Adrenal gland (tissue), 12 donors: ENCODE data around the gene SLC25A26. TPM values are rescaled to one million over a fixed set of nuclear protein-coding genes. Genes with fewer than 3 reads are reported as not detected.

Experiments used
- DNase-seq, 7 donors: peaks; one replicate each; pipeline ENCODE4 v3.0.0-alpha.2; 2019 to 2020
- H3K27ac ChIP-seq, 5 donors: fragments of 200-600 bp; sonication (generic) in 4 of 5; 1 replicate in 3 of 5; 2 replicates in 2 of 5; pipeline versions ENCODE4 v1.5.1 to v1.8.0; 2016 to 2020; ENCODE audit warnings: mild to moderate bottlenecking in 1 of 5
- H3K27me3 ChIP-seq: fragments of 200-600 bp; 2 replicates; pipeline ENCODE4 v1.8.0; 2021
- H3K36me3 ChIP-seq, 2 donors: fragments of 200-600 bp; replicated peaks in 1 of 2; 1 replicate in 1 of 2; 2 replicates in 1 of 2; pipeline versions ENCODE4 v1.5.1 to v1.8.0; 2018 to 2022
- H3K4me1 ChIP-seq, 2 donors: fragments of 200-600 bp; replicated peaks in 1 of 2; 1 replicate in 1 of 2; 2 replicates in 1 of 2; pipeline versions ENCODE4 v1.5.1 to v1.8.0; 2018 to 2021
- H3K4me3 ChIP-seq, 4 donors: fragments of 200-600 bp; sonication (generic) in 3 of 4; one replicate each; pipeline ENCODE4 v1.5.1; 2016 to 2018
- H3K9me3 ChIP-seq, 3 donors: fragments of 200-600 bp; sonication (generic) in 1 of 3; replicated peaks in 1 of 3; 1 replicate in 2 of 3; 2 replicates in 1 of 3; pipeline versions ENCODE4 v1.5.1 to v1.8.0; 2016 to 2021
- POLR2A ChIP-seq, 2 donors: fragments of 450-650 bp; IDR thresholded peaks; one replicate each; pipeline ENCODE4 v1.6.1; 2017; ENCODE audit warnings: antibody characterized with exemption in 2 of 2, mild to moderate bottlenecking in 2 of 2, moderate library complexity in 1 of 2
- WGBS, 4 donors: extraction: QIAGEN DNeasy Blood & Tissue Kit in 2 of 4; methylation state at CpG; one replicate each; pipeline versions ENCODE4 v1.1.5 to v1.1.7; 2013 to 2017; 5-methylcytosine and 5-hydroxymethylcytosine counted together
- intact Hi-C, 2 donors: fragments of 100-400 bp; cut with DNase I; formaldehyde crosslinking; loops; one replicate each; pipeline versions ENCODE4 v1.14.1 to v1.15.0; 2022 to 2023
- polyA plus RNA-seq, 3 donors: library from polyadenylated mRNA; stranded (reverse); fragments of 200-250 nt in 2 of 3; fragments of 350-450 nt in 1 of 3; fragmentation: Illumina TruSeq in 1 of 3; extraction: RNeasy Lipid Tissue Mini Kit (QIAGEN cat#74804) in 1 of 3; gene quantifications; one replicate each; pipeline ENCODE4 v1.2.3, GENCODE V29; 2013 to 2014
- total RNA-seq, 9 donors: library from RNA; depleted of rRNA in 4 of 9; stranded (reverse); fragments of >200 nt in 4 of 9; fragments of 120-200 nt in 1 of 9; fragmentation: NEBNext Ultra II Directional in 1 of 9; extraction: Animal tissue kit (Norgen Biotek cat#: 25700) in 1 of 9; gene quantifications; one replicate each; pipeline versions ENCODE4 v1.1.0 to v1.2.4, GENCODE V29; 2013 to 2023
- TF ChIP-seq, protein P1 (sequence below), 6 experiments: fragments of 450-650 bp in 4 of 6; fragments of 200-600 bp in 2 of 6; sonication (generic) in 1 of 6; IDR thresholded peaks; 1 replicate in 5 of 6; 2 replicates in 1 of 6; pipeline versions ENCODE4 v1.5.1 to v1.8.0; 2016 to 2021; ENCODE audit warnings: antibody characterized with exemption in 6 of 6, mild to moderate bottlenecking in 2 of 6, moderate library complexity in 1 of 6
- donor health status: healthy with polysubstance abuse.
- donor health status: Bipolar disorder and iron deficiency.
- donor health status: DM: yes; HTN: yes; CAD: no.
- donor health status: DM: no; HTN: no; CAD: no.
- donor health status: DM: no; HTN: no; CAD: no.
- donor health status: DM: yes; HTN: yes; CAD: no.

Gene SLC25A26
- total and polyA plus RNA-seq, 12 donors, result 9.5 to 38.2 (median 22.2) TPM

DNA sequence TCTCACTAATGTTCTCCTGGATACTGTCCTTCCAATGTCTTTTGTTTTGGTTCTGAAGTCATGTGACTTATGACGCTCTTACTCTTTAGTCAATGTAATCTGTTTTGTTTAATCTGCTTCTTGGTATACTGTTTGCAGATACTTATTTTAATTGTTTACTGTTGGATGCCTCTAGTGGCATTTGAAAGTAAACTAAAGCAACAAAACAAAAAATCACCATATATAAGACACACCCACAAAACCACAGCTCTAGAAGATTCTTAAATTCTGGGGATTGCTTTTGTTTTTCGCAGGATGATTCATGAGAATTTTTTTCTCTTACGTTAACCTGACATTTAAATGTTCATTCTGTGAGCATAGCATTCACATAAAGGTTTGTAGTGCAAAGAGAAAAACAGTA lies 16.8 kb downstream of the SLC25A26 start:
- peaks cover 0 to 5% of the 10 kb centered on the region in 2 donors for H3K4me1 ChIP-seq
- H3K27me3 ChIP-seq, result no peaks in the 10 kb centered on the region
- no peaks in the 10 kb centered on the region for H3K36me3 ChIP-seq
- no peak overlapping the region for H3K27ac ChIP-seq
- intact Hi-C loops, result no loop called here
- DNase-seq, result no peak
- no peak for TF ChIP-seq POLR2A (IDR thresholded peaks at IDR 0.05)
- H3K9me3 ChIP-seq, result peaks cover 0 to 4% (median 0%) of the 10 kb centered on the region in 3 donors
- no peak overlapping the region for H3K4me3 ChIP-seq
- WGBS, 4 donors, result 92 to 97% (median 95%) methylated on average over 3 of the region's 3 CpGs

DNA sequence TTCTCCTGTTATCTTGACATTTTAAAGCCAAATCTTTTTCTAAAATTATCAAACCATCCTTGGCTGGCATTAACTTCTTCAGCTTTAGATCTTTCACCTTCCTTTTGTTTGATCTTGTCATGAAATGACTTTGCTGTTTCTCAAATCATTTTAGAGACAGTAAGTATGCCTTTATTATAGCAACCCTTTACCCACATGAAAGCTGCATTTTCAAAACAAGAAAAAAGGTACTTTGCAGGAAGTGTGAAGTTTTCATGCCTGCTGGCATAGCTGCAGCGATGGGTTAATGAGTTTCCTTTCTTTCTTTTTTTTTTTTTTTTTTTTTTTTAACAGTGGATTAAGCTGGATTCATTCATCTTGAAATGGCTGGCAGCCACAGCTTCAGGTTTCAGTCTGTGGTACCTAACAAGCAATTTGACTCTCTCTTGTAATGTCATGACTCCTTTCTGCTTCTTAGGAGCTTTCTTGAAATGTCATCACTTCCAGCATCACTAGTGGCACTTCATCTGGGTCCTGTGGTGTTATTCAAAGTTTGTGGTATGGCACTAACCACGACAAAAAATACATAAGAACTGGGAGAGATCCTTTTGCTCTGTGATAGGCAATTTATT lies 18.8 kb downstream of the SLC25A26 start:
- Histone ChIP-seq H3K4me3 (no peak overlapping the region), H3K9me3 (peaks cover 0 to 4% (median 0%) of the 10 kb centered on the region in 3 donors), H3K27me3 (no peaks in the 10 kb centered on the region), H3K4me1 (peaks cover 0 to 8% of the 10 kb centered on the region in 2 donors), H3K36me3 (peaks cover 0 to 14% of the 10 kb centered on the region in 2 donors), H3K27ac (no peak overlapping the region)
- DNase-seq, result no peak
- intact Hi-C loops, result no loop called here
- 91 to 98% (median 97%) methylated on average over 2 of the region's 2 CpGs for WGBS, 4 donors
- no peak for TF ChIP-seq POLR2A (IDR thresholded peaks at IDR 0.05)
- TF ChIP-seq, protein P1, sequence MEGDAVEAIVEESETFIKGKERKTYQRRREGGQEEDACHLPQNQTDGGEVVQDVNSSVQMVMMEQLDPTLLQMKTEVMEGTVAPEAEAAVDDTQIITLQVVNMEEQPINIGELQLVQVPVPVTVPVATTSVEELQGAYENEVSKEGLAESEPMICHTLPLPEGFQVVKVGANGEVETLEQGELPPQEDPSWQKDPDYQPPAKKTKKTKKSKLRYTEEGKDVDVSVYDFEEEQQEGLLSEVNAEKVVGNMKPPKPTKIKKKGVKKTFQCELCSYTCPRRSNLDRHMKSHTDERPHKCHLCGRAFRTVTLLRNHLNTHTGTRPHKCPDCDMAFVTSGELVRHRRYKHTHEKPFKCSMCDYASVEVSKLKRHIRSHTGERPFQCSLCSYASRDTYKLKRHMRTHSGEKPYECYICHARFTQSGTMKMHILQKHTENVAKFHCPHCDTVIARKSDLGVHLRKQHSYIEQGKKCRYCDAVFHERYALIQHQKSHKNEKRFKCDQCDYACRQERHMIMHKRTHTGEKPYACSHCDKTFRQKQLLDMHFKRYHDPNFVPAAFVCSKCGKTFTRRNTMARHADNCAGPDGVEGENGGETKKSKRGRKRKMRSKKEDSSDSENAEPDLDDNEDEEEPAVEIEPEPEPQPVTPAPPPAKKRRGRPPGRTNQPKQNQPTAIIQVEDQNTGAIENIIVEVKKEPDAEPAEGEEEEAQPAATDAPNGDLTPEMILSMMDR (IDR thresholded peaks at IDR 0.05), result no peak

DNA sequence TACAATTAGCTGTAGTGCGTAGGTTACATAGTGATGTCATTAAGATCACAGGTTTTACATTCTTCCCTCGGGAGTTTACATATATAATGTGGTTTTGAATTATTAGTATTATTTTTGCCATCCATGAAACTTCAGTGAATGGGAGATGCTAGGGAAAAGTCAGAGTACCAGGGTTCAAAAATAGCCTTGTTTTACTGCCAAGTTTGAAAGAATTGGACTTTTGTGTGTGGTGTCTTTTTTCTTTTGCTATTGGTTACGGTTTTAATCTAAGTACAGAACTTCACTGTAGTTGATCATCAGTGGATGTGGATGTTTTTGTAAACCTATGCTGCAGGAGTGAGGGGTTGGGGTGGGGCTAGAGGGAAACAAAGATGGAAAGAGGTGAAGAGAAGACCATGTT lies 20.7 kb downstream of the SLC25A26 start:
- peaks cover 0 to 14% of the 10 kb centered on the region in 2 donors for H3K36me3 ChIP-seq
- intact Hi-C loops, result no loop called here
- H3K9me3 ChIP-seq, result peaks cover 0 to 4% (median 0%) of the 10 kb centered on the region in 3 donors
- H3K27me3 ChIP-seq, result no peaks in the 10 kb centered on the region
- 95 to 99% (median 97%) methylated on average over 3 of the region's 3 CpGs for WGBS, 4 donors
- TF ChIP-seq, protein P1 (IDR thresholded peaks at IDR 0.05), result no peak
- no peak for TF ChIP-seq POLR2A (IDR thresholded peaks at IDR 0.05)
- H3K27ac ChIP-seq, result no peak overlapping the region
- peaks cover 0 to 8% of the 10 kb centered on the region in 2 donors for H3K4me1 ChIP-seq
- H3K4me3 ChIP-seq, result no peak overlapping the region
- no peak for DNase-seq

DNA sequence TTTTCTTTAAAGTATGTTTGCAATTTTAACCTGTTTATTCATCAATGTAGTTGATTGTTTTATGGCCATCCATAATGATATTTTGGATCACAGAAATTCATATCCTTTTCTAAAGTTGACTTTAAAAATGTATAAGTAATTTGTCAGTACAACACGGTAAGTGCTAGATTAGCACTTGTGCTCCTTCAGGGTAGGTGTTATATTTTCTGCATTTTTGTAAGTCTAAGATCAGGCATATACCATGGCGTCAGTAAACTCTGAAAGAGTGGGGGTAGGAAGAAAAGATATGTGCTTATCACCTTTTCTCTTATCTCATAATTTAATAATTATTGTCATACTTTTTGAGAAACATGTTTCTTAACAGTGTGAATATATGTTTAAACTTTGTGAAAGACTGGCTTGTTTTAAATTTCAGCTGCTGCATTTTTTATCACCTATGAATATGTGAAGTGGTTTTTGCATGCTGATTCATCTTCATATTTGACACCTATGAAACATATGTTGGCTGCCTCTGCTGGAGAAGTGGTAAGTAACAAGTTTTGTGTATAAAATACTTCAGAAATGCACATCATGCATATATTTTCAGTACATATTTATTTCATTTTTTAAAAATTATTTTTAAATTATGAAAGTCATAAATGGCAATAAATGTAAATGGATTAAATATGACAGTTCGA lies 22.1 kb downstream of the SLC25A26 start:
- H3K4me3 ChIP-seq, result no peak overlapping the region
- no peak for DNase-seq
- TF ChIP-seq, protein P1 (IDR thresholded peaks at IDR 0.05), result no peak
- peaks cover 0 to 14% of the 10 kb centered on the region in 2 donors for H3K36me3 ChIP-seq
- 91 to 97% (median 95%) methylated on average over 3 of the region's 3 CpGs for WGBS, 4 donors
- H3K27me3 ChIP-seq, result no peaks in the 10 kb centered on the region
- peaks cover 0 to 8% of the 10 kb centered on the region in 2 donors for H3K4me1 ChIP-seq
- no peak overlapping the region for H3K27ac ChIP-seq
- peaks cover 0 to 4% (median 0%) of the 10 kb centered on the region in 3 donors for H3K9me3 ChIP-seq
- intact Hi-C loops, result no loop called here
